GM19397 (cell line): Measurements from ENCODE around the gene FOXP4.

ENCODE experiments used
- ATAC-seq: cut with Tn5 transposase; IDR thresholded peaks from one replicate; pipeline ENCODE4 v1.9.1; 2021; ENCODE audit warnings: mild to moderate bottlenecking, moderate library complexity; ENCODE audit not compliant: unreplicated experiment

FOXP4 gene

DNA sequence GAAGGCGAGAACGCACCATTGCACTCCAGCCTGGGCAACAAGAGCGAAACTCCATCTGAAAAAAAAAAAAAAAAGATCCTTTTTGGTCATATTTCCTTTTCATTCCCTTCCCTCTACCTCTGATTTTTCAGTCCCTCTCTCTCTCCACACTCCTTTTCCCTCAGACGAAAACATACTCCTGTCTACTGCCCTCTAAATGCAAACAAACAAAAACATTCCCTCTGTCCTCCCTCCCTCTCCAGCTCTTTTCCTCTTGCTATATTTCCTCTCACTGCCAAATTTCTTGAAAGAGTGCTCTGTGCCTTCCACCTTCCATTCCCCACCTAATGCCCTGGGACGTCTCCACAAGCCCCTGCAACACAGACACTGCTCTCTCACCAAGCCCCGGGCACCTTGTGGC lies 77.1 kb downstream of the FOXP4 start:
- no peak for ATAC-seq

DNA sequence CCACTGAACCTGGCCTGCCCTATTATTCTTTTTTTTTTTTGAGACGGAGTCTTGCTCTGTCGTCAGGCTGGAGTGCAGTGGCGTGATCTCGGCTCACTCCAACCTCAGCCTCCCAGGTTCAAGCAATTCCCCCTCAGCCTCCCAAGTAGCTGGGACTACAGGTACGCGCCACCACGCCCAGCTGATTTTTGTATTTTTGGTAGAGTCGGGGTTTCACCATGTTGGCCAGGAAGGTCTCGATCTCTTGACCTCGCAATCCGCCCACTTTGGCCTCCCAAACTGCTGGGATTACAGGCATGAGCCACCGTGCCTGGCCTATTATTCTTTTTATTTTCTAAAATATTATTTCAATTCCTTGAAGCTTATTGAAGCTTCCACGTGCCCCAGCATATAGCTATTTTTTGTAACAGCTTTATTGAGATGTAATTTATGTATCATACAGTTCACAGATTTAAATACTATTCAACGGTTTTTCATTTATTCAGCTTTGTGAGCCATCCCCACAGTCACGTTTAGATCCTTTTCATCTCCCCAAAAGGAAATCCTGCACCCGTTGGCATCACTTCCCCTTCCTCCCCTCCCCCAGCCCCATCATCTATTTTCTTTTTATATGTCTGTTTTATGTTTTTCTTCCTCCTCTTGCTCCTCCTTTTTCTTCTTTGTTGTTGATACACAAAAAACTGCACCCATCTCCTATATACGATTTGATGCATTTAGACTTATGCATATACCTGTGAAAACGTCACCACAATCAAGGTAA lies 78.6 kb downstream of the FOXP4 start:
- ATAC-seq: no peak

DNA sequence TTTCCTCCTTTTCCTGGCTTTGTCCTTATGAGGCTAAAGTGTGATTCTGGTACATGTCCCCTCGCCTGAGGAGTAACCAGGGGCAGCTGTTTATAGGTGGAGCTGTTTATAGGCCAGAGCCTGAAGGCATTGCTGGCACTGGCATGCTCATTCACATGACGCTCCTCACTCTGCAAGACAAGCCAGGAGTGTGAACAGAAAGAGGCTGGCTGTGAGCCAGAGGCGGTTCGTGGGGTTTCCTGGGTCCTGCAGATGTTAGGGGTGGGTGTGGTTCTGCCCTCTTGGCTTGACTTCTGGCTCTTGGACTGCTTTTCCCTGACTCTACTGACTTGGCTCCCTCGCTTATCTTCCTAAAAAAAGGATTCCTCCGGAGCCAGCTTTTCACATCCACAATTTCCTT lies 79.3 kb downstream of the FOXP4 start:
- no peak for ATAC-seq

GRCh38 chr6:41626022-41626421 lies 79.8 kb downstream of the FOXP4 start:
- ATAC-seq: no peak

- ATAC-seq: no peak
Measured at GRCh38 chr6:41626917-41627316, 80.7 kb downstream of the FOXP4 start.

- no peak for ATAC-seq
Measured at GRCh38 chr6:41629128-41629527, 82.9 kb downstream of the FOXP4 start.

- ATAC-seq: no peak
Measured at GRCh38 chr6:41630069-41630468, 83.9 kb downstream of the FOXP4 start.

DNA sequence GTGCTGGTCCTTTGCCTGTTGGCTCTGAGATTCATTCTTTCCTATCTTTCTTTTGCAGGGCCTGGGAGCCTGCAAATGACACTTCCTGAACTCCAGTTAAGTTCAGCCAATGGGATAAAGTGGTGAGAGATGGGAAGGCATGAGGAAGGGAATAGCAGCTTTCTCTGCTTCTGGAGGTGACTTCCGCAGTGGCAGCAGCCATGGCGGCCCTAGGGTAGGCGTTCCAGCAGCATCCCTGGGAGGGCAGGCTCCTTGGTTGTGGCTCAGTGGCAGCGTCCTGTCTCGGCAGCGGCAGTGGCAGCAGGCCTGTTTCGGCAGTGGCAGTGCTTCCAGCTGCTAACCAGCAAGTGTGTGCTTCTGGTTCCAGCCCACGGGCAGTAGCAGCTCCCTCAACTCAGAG lies 84.8 kb downstream of the FOXP4 start:
- ATAC-seq: no peak

GRCh38 chr6:41633056-41633634 lies 87.0 kb downstream of the FOXP4 start:
- no peak for ATAC-seq

DNA sequence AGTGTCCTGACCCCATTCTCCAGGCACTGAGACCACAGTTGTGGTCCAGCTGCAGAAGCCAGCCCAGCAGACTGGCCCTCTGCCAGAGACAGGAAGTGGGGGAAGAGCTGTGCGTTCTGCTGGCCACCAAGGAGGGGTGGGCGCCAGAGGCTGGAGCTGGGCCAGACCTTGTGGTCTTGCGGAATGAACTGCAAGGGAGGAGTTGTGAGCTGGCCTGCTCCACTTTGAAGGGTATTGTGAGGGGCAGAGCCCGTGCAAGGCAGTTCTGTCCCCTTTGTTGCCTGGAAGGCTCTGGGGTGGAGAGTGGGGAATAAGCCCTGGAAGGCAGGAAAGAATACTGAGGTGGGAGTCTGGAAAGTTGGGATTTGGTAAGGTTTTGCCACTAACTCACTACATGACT lies 88.5 kb downstream of the FOXP4 start:
- ATAC-seq: no peak

- ATAC-seq: no peak
Measured at GRCh38 chr6:41635365-41635764, 89.2 kb downstream of the FOXP4 start.

DNA sequence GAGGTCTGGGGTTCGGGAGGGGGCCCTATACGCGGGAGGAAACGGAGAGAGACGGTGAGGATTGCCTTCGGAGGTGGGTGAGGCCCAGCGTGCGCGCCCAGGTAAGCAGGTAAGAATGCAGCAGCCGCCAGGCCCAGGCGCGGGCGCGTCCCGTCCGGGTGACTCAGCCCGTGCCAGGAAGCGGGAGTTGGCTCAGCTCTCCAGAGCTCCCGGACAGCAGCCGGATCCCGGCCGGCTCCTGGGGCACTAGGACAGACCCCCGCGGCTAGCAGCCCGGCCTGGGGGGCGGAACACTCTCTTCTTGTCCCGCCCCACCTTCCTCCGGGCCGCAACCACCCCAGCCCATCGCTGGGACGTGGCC lies 90.6 kb downstream of the FOXP4 start:
- ATAC-seq: no peak

DNA sequence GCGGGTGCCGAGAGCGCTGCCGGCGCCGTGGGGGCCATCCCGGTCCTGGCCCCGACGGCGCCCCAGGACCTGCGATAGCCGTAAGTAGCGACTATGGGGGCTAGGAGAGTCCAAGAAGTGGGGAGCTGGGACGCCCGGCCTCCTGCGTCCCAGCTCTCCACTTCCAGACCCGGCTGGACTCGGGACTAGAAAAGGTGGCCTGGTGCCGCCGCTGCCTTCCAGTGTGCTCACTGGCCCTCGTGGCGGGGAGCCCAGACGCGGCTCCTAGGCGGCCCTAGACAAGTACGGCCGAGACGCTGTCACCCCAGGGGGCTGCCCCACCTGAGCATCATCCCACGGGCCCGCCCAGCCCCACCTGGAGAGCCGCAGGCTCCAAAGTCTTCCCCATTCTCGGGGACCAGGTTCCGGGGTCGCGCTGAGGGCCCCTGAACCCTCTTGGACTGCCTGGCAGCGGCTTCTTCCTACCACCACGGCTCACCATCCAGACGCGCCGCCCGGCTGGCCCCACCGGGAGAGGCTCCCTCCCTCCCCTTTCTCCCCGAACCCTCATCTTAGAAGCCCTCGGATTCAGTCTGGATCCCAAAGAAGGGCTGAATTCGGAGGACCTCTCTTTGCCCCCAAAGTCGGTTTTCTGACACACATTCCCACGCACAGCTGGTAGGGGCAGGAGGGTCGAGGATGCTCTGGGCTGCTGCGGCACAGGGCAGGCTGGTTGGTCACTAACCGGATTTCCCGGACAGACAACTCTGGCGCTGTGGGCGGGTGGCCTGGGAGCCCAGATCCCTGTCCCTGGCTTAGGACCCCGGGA lies 91.2 kb downstream of the FOXP4 start:
- ATAC-seq: no peak

GRCh38 chr6:41638002-41638934 lies 92.1 kb downstream of the FOXP4 start, which contains the start of gene MDFI:
TSS of gene MDFI (plus strand) at chr6:41638468. CDS start at chr6:41638750, 282 bp downstream.
- no peak for ATAC-seq

DNA sequence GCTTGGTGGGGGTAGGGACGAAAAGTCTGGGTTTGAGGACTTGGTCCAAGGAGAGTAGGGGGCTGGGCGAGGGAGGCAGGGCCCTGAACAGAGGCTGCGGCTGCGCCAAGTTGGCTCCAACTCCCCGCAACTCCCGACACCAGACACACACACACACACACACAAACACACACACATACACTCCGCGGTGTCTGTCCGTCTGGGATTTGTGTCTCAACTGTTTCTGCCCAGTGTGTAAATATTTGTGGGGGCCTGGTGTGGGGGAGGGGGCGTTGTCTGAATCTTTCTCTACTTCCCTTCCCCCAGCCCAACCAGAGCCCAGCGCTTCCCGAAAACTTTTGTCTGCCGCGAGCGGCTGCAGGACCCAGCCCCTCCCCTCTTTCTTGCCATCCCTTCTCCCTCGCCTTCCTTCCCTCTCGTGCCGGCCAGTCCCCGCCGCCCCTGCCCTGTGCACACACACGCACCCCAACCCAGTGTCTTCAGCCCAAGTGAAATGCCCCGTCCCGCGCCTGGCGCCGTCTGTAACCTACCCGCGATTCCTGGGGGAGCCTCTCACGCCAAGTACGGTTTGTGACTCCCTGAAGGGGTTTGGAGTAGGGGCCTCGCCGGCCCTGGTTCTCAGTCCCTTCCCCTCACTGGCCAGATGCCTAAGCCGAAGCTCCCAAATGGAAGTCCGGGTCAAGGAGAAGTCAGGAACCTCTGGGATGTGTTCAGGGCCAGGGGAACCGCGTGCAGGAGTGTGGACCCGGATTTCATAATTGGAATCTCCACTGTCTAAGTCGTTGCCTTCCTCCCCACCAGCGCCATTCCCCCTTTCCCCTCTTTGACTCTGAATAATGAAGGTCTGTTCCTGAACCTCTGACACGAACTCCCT lies 93.0 kb downstream of the FOXP4 start:
- no peak for ATAC-seq

DNA sequence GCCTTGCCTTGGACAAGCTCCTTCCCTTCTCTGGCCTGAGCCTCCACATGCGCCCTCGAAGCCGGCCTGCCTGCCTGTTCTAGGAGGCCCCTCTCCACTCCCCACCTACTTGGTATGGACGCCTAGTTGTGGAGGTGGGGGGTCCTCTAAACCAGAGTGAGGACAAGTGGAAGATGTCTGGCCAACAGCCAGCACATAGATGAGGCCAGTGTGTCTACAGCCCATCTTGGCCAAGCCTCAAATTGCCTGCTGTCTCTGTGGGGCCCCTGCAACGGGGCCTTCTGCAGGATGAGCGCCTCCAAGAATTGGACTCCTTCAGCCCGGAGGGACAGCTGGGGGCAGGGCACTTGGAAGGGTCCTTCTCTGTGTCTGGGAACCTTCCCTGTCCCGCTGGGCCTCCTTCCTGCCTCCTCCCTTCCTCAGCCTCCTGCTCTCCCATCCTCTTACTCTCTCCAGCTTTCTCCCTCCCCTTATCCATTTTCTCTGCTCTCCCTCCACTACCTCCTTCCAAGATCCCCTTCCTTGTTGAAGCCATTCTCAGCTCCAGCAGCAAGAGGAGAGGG lies 93.7 kb downstream of the FOXP4 start:
- ATAC-seq: no peak

- ATAC-seq: no peak
Measured at GRCh38 chr6:41640426-41640825, 94.2 kb downstream of the FOXP4 start.

DNA sequence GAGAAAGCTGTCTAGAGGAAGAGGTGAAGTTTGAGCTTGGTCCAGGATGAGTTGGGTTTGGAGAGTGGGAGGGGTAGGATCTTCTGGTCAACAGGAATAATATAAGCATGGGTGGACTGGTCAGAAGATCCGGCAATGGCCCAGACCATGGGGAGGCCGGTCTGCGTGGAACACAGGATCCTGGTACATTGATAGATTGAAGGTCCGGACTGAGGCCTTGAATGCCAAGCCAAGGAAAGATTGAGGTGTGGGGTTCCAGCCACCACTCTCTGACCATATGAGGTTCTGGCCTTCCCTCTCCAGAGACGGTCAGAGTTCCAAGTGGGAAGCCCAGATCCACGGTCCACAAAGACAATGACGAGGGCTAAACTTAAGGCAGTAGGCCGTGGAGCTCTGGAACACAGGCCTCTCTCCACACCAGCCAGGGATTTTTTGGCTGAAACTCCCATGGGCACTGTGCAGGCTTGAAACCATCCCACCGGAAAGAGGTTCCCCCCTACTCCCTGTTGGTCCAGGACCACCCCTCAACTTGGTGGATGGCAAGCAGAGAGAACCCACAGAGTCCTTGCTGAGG lies 95.3 kb downstream of the FOXP4 start:
- no peak for ATAC-seq
